ENCODE data around the gene CCDC157. TPM values are rescaled to one million over a fixed set of nuclear protein-coding genes. Genes with fewer than 3 reads are reported as not detected.

CCDC157 gene
- total RNA-seq, 6 donors from 2014 or later = 3.3 to 16.8 (median 7.9) TPM

DNA sequence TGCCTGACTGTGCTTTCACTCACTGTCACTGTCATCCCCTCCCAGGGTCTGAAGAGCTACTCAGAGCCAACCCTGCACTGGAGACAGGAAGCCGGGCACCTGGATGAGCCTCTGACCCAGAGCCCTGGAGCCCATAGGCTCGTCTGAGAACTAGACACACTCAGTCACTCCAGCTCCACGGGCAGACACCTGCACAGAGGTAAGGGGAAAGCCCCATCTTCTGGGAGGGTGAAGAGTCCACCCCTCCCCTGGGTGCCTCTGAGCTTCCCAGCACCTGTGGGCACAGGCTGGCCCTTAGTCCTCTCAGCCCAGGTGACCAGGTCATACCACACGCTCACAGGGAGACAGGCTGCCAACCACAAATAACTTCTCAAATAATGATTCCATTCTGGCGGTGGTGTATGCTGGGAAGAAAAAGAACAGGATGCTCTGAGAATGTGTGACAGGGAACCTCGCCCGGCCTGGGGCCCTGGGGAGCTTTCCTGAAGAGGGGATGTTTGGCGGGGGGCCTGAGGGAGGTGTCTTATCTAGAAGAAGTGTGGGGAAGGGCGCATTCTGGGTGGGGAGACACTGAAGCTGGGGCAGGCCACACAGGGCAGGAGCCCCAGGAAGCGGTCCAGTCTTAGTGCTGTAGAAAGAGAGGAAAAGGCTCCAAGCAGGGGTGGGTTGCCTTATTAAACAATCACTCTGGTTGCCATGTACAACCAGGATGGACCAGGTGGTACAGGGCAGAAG, 5.3 kb downstream of the CCDC157 start:
- H3K4me3 ChIP-seq = no peak overlapping the region
- H3K9me3 ChIP-seq = no peaks in the 10 kb centered on the region
- WGBS, 2 donors = 80 to 83% methylated on average over 7 to 10 of the region's 10 CpGs
- TF ChIP-seq POLR2A (IDR thresholded peaks at IDR 0.05) (no peak), EP300 (IDR thresholded peaks at IDR 0.05) (no peak), POLR2AphosphoS5 (IDR thresholded peaks at IDR 0.05) (no peak)
- TF ChIP-seq, protein P1, sequence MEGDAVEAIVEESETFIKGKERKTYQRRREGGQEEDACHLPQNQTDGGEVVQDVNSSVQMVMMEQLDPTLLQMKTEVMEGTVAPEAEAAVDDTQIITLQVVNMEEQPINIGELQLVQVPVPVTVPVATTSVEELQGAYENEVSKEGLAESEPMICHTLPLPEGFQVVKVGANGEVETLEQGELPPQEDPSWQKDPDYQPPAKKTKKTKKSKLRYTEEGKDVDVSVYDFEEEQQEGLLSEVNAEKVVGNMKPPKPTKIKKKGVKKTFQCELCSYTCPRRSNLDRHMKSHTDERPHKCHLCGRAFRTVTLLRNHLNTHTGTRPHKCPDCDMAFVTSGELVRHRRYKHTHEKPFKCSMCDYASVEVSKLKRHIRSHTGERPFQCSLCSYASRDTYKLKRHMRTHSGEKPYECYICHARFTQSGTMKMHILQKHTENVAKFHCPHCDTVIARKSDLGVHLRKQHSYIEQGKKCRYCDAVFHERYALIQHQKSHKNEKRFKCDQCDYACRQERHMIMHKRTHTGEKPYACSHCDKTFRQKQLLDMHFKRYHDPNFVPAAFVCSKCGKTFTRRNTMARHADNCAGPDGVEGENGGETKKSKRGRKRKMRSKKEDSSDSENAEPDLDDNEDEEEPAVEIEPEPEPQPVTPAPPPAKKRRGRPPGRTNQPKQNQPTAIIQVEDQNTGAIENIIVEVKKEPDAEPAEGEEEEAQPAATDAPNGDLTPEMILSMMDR (IDR thresholded peaks at IDR 0.05) = no peak
- H3K4me1 ChIP-seq = peaks cover 4 to 9% (median 5%) of the 10 kb centered on the region in 4 donors
- no peak for ATAC-seq (ENCODE audit: low FRiP score in 2 of 2)
- DNase-seq = peak in 1 of 2 donors; percentile 9
- no peak overlapping the region for H3K27ac ChIP-seq
- H3K36me3 ChIP-seq = peaks cover 0 to 8% (median 2%) of the 10 kb centered on the region in 4 donors
- H3K27me3 ChIP-seq = no peaks in the 10 kb centered on the region

DNA sequence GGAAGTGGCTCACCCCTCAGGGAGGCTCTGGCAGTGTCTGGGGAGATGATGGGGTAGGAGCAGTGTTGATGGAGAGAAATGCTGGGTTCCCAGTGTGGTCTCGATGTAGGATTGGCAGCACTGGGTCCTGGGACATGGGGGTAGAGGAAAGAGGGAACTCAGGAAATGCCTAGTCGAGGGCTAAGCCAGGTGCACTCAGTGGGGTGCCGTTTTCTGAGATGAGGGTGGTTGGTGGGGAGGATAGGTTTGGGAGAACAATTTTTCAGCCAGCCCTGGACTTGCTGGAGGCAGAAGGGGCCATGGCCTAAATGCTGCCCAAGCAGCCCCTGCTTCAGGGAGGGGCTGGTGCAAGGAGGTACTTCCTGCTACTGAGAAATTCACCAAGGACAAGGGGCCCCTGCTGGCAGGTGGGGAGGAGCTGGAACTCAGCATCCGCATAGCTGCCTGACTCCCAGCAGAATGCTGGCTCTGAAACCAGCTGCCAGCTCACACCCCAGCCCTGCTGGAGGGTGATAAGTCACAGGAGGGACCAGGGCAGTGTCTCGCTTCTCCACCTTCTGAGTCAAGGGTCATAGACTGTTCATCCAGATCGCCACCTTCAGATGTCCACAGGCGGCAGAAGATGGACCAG, 6.0 kb downstream of the CCDC157 start:
- Histone ChIP-seq H3K27me3 (no peaks in the 10 kb centered on the region), H3K36me3 (peaks cover 0 to 8% (median 2%) of the 10 kb centered on the region in 4 donors), H3K9me3 (no peaks in the 10 kb centered on the region), H3K4me1 (peaks cover 0 to 2% (median under 1%) of the 10 kb centered on the region in 4 donors), H3K27ac (no peak overlapping the region), H3K4me3 (no peak overlapping the region)
- TF ChIP-seq EP300 (IDR thresholded peaks at IDR 0.05) = no peak
- TF ChIP-seq, protein P1 (IDR thresholded peaks at IDR 0.05) = no peak
- no peak for TF ChIP-seq POLR2A (IDR thresholded peaks at IDR 0.05)
- no peak for TF ChIP-seq POLR2AphosphoS5 (IDR thresholded peaks at IDR 0.05)
- ATAC-seq (ENCODE audit: low FRiP score in 2 of 2) (no peak), DNase-seq (no peak)
- WGBS, 2 donors = 74 to 83% methylated on average over 6 to 7 of the region's 7 CpGs

DNA sequence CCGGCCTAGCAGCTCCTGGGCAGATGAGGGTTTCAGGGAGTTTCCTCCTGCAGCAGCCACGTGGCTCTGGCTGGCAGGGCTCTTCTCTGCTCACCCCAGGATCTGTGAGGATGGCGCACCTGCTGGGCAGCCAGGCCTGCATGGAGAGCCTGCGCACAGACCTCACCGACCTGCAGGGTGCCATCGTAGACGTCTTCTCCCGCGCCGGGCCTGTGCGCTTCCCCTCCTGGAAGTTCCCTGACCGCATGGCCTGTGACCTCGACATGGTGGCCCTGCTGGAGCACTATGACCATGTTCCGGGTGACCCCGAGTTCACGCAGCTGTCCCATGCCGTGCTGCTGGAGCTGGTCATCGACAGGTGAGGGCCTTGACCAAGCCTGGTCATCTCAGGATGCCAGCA, 9.1 kb downstream of the CCDC157 start:
- H3K4me1 ChIP-seq = no peaks in the 10 kb centered on the region
- H3K27me3 ChIP-seq = no peaks in the 10 kb centered on the region
- TF ChIP-seq POLR2AphosphoS5 (IDR thresholded peaks at IDR 0.05) (no peak), POLR2A (IDR thresholded peaks at IDR 0.05) (no peak), EP300 (IDR thresholded peaks at IDR 0.05) (no peak)
- TF ChIP-seq, protein P1 (IDR thresholded peaks at IDR 0.05) = no peak
- peaks cover 0 to 8% (median 2%) of the 10 kb centered on the region in 4 donors for H3K36me3 ChIP-seq
- no peak overlapping the region for H3K27ac ChIP-seq
- no peaks in the 10 kb centered on the region for H3K9me3 ChIP-seq
- ATAC-seq (ENCODE audit: low FRiP score in 2 of 2) (no peak), DNase-seq (peak in 1 of 2 donors; percentile 78)
- WGBS, 2 donors = 89 to 97% methylated on average over 6 to 11 of the region's 18 CpGs
- no peak overlapping the region for H3K4me3 ChIP-seq

DNA sequence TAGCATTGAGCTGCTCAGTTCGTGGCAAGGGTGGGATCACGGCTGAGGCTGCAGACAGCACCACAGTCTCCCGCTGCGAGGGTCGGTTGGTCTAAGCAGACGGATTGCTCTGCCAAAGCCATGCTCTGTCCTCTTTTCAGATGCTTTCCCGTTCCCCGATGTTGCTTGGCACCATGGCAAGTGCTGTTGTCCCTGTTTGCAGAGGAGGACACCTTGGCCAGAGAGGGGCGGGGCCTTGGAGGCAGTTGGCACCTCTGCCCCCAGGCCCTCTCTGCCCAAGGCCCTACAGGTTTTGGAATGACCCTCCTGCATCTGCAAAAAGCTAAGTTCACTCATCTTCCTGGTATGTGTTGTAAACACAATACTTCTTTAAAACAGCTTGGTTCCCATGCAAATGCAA, 11.6 kb downstream of the CCDC157 start:
- DNase-seq = no peak
- 86 to 92% methylated on average over 9 of the region's 9 CpGs for WGBS, 2 donors
- Histone ChIP-seq H3K4me3 (no peak overlapping the region), H3K4me1 (no peaks in the 10 kb centered on the region), H3K9me3 (no peaks in the 10 kb centered on the region), H3K27ac (no peak overlapping the region), H3K27me3 (no peaks in the 10 kb centered on the region), H3K36me3 (peaks cover 0 to 8% (median 2%) of the 10 kb centered on the region in 4 donors)
- TF ChIP-seq, protein P1 (IDR thresholded peaks at IDR 0.05) = no peak
- TF ChIP-seq POLR2A (IDR thresholded peaks at IDR 0.05) (no peak), POLR2AphosphoS5 (IDR thresholded peaks at IDR 0.05) (no peak), EP300 (IDR thresholded peaks at IDR 0.05) (no peak)
- ATAC-seq (ENCODE audit: low FRiP score in 2 of 2) = no peak

Data from upper lobe of left lung (tissue), 6 donors.